ENCODE data around the gene TMCO2.
"Not testable (repeated sequence)": the region's sequence is repeated elsewhere in the genome, so short reads cannot be mapped to it uniquely, and the experiment has no call there.

The TMCO2 gene

DNA sequence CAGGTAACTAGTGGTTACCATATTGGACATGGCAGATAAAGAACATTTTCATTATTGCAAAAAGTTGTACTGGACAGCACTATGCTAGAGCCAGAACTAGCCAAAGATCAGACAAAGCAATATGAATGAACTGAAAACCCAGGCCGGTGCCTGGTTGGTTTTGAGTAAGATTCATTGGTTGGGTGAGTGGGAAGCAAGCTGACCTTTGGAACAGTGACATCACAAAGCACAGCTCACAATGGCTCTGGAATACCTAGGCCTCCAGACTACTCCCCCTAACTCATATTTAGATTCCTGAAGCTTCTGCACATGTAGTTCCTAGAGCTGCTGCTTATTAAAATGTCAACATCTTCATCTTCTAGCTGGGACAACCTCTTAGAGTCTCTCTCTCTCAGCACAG lies at the start of gene TMCO2:
TSS of gene TMCO2 (plus strand) at position 283 of the 400 bp plus-strand sequence. CDS start at position 340, 57 bp downstream.
- no peak for DNase-seq (ENCODE audit: low spot score)

GRCh38 chr1:40199126-40199525 lies 48.6 kb upstream of the TMCO2 start:
- DNase-seq (ENCODE audit: low spot score), result no peak

DNA sequence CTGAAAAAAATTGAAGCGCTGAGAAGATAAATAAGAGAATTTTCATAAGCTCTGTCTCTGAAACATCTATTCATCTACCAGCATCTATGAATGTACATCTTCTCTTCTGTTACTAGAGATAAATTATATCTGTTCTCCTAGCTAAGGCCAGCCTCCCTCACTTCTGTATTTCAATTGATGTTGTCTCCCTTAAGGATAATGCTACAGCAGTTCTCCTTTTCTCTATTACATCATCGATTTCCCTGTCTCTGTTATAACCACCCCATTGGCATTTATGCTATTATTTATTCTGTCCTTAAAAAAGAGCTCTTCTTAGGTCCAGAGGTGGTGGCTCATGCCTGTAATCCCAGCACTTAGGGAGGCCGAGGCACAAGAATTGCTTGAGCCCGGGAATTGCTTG lies 42.9 kb upstream of the TMCO2 start:
- DNase-seq (ENCODE audit: low spot score), result no peak

GRCh38 chr1:40210511-40211204 lies 37.1 kb upstream of the TMCO2 start:
- DNase-seq (ENCODE audit: low spot score), result peak; percentile 17

- DNase-seq (ENCODE audit: low spot score), result no peak
Measured at GRCh38 chr1:40218333-40218732, 29.4 kb upstream of the TMCO2 start.

DNA sequence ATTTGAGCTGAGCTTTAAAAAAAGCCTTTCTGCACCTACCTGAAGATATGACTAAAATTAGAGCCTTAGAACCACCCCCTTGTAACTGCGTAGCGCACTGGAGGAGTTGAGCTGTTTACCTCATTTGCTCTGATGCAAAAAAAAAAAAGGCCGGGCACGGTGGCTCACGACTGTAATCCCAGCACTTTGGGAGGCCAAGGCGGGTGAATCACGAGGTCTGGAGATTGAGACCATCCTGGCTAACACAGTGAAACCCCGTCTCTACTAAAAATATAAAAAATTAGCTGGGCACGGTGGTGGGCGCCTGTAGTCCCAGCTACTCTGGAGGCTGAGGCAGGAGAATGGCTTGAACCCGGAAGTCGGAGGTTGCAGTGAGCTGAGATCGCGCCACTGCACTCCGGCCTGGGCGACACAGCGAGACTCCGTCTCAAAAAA lies 26.2 kb upstream of the TMCO2 start:
- DNase-seq (ENCODE audit: low spot score), result not testable (repeated sequence)

DNA sequence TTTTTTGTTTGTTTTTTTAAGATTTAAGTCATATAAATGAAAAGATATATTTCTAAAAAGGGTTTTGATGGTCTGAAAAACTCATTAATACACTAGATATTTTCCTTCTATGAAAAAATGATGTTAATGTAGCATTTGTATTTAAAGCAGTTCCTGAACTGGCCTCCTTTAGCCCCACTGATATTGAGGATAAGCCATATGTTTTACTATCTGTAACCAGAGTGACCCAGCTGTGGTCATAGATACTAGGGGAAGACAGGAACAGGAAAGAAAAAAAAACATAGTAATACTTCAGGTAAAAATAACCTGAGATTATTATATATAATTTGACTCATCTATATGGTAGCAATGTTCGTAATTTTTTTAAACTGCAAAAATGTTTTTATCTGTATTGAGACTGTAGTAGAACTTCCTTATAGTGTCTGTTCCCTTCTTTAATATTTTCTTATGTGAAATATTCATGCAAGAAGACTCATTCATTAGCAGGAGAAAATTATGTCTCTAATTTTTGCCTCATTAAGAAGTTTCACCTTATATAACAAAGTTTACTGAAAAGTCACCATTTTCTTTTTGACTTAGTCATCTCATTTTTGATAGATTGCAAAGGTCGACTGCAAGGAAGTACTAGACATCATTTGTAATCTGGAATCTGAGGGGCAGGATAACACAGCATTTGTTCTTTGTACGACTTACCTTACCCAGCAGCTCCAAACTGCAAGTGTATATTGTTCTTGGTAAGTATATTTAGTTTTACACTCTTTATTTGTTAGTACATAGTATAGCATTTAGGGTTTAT lies 25.6 kb upstream of the TMCO2 start:
- no peak for DNase-seq (ENCODE audit: low spot score)

- no peak for DNase-seq (ENCODE audit: low spot score)
Measured at GRCh38 chr1:40224040-40224439, 23.7 kb upstream of the TMCO2 start.

- DNase-seq (ENCODE audit: low spot score), result no peak
Measured at GRCh38 chr1:40226192-40226591, 21.5 kb upstream of the TMCO2 start.

GRCh38 chr1:40232444-40232843 lies 15.3 kb upstream of the TMCO2 start:
- DNase-seq (ENCODE audit: low spot score), result no peak

DNA sequence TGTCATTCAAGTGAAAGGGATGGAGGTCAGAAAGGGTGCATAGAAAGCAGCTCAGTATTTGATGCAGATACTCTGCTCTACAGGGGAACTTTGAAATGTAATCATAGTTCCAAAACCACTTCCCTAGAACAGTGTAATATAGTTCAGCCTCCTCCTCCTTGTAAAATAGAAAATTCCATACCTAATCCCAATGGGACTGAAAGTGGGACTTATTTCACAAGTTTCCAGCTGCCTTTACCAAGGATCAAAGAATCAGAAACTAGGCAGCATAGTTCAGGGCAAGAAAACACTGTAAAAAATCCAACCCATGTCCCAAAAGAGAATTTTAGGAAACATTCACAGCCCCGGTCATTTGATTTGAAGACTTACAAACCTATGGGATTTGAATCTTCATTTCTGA lies 8.1 kb upstream of the TMCO2 start:
- no peak for DNase-seq (ENCODE audit: low spot score)

DNA sequence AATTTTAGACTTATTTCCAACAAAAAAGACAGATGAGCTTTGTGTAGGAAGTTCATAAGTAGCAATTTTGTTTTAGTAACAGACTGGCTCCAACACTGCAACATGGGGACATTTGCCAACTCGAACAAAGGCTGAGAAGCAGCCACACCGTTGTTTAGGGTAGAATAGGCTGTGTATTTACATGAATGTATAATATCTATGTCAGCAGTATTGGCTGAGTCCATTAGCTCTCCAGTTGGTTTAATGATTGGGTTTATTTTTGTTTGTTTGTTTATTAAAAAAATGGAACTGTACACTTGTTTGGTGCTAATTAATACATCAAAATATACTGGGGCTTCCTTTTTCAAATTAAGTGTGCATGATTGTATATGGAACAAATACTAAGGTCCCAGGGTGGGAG lies 7.3 kb upstream of the TMCO2 start:
- DNase-seq (ENCODE audit: low spot score), result no peak

DNA sequence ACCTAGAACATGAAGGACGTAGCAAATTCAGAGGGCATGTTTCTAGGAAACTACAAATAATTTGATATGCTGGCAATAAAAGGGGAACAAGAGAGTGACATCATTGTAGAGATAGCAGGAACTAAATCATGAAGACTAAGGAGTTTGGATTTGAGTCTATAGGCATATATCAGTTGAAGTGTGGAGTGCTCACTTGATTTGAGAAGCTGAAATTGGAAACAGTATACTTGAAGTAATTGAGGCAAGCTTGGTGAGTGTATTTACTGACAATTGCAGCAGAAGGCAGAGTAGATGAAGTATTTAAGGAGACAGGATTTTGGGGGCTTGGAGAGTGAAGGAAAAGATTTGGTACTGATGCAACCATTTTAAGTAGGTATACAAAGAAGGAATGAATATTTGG lies 6.4 kb upstream of the TMCO2 start:
- no peak for DNase-seq (ENCODE audit: low spot score)

DNA sequence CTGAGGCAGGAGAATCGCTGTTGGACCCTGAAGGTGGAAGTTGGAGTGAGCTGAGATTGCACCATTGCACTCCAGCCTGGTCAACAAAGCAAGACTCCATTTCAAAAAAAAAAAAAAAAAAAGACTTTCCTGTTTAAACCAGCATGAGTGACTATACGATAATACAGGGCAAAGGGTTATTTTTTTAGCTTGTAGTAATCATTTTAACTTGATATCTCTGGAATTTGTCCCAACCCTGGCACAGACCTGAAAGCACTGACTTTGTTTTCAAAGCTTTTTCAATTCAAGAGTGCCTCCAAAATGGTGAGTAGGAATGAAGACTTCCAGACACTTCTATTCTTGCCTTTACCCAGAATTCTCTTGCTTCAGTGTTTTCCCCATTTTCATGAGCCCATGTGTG lies 4.4 kb upstream of the TMCO2 start:
- DNase-seq (ENCODE audit: low spot score), result no peak

DNA sequence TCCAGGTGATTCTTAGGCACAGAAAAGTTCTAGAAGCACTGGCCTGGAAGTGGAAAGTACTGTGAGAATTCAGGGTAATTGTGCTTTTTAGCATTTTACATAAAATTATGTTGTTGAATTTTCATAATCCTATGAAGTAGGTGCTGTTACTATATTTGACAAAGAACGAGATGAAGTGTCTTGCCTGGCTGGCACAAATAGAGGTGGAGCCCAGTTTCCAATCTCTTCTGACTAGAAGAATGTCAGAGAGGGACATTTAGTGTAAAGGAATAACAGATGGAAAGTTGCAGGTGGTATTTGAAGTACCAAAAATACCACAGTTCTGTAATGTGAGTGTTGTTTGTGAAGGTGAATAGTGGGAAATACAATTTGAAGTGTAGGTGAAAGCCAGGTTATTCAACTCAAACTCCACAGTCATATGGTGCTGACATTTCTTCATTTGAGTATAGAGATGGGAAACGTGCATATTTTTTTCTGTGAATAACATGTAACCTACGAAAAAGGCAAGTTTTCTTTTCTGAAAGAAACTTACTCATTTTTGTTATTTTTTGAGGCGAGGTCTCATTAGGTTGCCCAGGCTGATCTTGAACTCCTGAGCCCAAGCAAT lies 3.5 kb upstream of the TMCO2 start:
- DNase-seq (ENCODE audit: low spot score), result peak; percentile 28

DNA sequence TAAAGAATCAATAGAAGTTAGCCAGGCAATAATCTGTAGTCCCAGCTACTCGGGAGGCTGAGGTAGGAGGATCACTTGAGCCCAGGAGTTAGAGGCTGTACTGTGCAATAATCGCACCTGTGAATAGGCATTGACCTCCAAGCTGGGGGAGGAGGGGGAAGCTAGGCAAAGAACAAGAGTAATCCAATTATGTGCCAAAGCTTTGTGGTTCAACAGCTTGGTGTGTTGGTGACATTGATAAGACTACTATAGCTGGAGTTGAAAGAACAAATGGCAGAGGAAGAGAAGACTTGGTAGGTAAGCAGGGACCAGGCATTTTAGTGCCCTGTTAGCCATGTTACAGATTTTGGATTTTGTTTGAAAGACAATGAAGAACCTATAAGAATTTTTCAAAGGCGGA lies 2.1 kb upstream of the TMCO2 start:
- no peak for DNase-seq (ENCODE audit: low spot score)

DNA sequence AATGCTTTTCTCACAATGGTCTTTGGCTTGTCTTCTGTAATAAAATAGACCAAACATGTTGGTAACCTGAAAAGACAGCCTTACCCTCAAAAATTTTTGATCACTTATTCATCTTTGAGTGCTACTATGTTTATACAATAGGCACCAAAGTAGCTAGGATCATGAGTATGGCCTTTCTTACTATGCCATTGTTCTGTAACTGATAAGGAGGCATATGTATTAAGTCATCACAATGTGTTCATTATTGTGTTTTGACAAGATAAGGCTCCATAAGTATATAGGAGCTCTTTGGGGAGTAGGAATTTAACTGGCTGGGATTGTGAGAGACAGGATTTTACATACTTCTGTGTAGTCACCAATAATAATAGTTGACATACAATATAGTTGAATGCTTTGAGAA lies 675 bp downstream of the TMCO2 start:
- DNase-seq (ENCODE audit: low spot score), result no peak

- DNase-seq (ENCODE audit: low spot score), result no peak
Measured at GRCh38 chr1:40251456-40251855, 3.7 kb downstream of the TMCO2 start.

DNA sequence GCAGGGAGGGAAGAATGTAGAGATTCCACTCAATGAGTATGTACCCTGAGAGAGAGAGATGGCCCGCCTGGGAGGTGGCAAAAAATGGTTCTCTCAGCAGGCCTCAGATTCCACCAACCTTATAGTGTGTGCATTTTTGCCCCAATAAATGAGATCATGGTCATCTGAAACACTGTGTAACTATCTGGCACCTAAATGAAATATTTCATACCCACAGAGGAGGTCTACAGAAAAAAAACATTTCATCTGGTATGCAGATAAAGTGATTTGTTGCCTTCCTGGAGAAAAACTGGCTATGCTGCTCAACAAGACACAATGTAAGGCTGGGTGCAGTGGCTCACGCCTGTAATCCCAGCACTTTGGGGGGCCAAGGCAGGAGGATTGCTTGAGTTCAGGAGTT lies 4.9 kb downstream of the TMCO2 start:
- DNase-seq (ENCODE audit: low spot score), result no peak

- no peak for DNase-seq (ENCODE audit: low spot score)
Measured at GRCh38 chr1:40255231-40255630, 7.5 kb downstream of the TMCO2 start.

DNA sequence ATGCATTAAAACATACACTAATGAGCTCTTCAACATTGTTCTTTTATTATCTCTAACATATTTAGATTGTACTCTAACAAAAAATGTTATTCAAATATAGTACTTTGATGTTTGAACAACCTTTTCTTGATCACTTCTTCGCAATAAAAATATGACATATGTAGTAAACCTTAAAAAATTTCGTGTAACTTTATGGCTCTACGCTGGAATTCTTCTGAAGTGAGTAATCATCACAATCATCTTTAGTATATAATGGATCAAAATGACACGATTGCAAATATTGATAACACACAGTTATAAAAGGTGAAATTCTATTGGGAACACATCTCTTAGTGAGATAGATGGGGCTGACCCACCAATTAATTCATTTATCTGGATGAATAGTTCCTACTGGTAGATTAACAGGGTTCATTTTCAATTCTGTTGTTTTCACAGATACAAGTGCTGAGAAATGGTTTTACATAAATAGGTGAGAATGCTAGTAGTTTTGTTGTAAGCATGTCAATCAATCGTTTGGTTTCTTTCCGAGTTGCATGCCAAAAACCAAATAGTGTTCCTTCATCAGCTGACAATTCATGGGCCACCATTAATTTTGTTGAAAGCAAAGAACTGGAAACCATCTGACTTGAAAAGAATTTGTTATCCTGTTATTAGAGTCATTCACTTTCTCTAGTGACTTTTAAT lies 8.8 kb downstream of the TMCO2 start:
- DNase-seq (ENCODE audit: low spot score), result no peak

DNA sequence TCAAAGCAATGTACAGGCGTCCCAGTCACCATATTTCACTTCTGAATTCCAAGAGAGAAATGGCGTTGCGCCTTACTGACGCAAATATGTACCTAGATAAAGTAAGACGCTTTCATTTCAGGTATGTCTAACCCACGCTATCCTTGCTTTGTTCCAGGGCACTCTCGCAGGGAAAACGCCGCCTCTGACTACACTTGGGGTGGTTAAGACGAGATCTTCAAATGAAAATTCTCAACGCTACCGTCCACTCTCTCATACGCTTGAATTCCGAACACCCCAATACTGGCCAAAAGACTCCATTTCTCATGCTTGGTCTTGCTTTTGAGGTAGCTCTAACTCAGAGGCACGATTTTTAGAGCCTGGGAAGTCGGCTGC lies 9.6 kb downstream of the TMCO2 start:
- no peak for DNase-seq (ENCODE audit: low spot score)

Data from cerebellar cortex (tissue), 1 donor.